Activated T-helper 17 cell treated with anti-CD3 and anti-CD28 coated beads, Interleukin-2, amount 50 U/mL, for 72 hours (primary cell): ENCODE measurements around the gene FAM229A. TPM values are rescaled to one million over a fixed set of nuclear protein-coding genes. Genes with fewer than 3 reads are reported as not detected.
A peak's percentile ranks its signal among the peaks of the same experiment; 100 is the strongest.
"Not testable (repeated sequence)": the region's sequence is repeated elsewhere in the genome, so short reads cannot be mapped to it uniquely, and the experiment has no call there.

ENCODE experiments used
- ATAC-seq: fragments of 150-1000 bp; cut with Tn5 transposase; replicated peaks from 2 replicates; pipeline ENCODE4 v1.10.0; 2021; ENCODE audit warnings: mild to moderate bottlenecking, moderate library complexity
- H3K27ac Mint-ChIP-seq: one replicate; pipeline ENCODE4 v1.8.0; 2022; ENCODE audit warnings: mixed read lengths
- H3K27me3 Mint-ChIP-seq: one replicate; pipeline ENCODE4 v1.8.0; 2022; ENCODE audit warnings: mixed read lengths
- H3K36me3 Mint-ChIP-seq: one replicate; pipeline ENCODE4 v1.8.0; 2022; ENCODE audit warnings: low read depth, mild to moderate bottlenecking, mixed read lengths
- H3K4me1 Mint-ChIP-seq: one replicate; pipeline ENCODE4 v1.8.0; 2022; ENCODE audit warnings: mixed read lengths
- H3K4me3 Mint-ChIP-seq: one replicate; pipeline ENCODE4 v1.8.0; 2022; ENCODE audit warnings: mild to moderate bottlenecking, mixed read lengths
- H3K9me3 Mint-ChIP-seq: one replicate; pipeline ENCODE4 v1.8.0; 2022; ENCODE audit warnings: mixed read lengths
- total RNA-seq, 2 donors: library from RNA; stranded (reverse); gene quantifications; one replicate each; pipeline ENCODE4 v1.2.3, GENCODE V29; 2022

Gene FAM229A
- 10 to 100 TPM in 1 of 2 donors, 1 to 10 TPM in 1; 7.7 to 21.6 TPM for total RNA-seq

DNA sequence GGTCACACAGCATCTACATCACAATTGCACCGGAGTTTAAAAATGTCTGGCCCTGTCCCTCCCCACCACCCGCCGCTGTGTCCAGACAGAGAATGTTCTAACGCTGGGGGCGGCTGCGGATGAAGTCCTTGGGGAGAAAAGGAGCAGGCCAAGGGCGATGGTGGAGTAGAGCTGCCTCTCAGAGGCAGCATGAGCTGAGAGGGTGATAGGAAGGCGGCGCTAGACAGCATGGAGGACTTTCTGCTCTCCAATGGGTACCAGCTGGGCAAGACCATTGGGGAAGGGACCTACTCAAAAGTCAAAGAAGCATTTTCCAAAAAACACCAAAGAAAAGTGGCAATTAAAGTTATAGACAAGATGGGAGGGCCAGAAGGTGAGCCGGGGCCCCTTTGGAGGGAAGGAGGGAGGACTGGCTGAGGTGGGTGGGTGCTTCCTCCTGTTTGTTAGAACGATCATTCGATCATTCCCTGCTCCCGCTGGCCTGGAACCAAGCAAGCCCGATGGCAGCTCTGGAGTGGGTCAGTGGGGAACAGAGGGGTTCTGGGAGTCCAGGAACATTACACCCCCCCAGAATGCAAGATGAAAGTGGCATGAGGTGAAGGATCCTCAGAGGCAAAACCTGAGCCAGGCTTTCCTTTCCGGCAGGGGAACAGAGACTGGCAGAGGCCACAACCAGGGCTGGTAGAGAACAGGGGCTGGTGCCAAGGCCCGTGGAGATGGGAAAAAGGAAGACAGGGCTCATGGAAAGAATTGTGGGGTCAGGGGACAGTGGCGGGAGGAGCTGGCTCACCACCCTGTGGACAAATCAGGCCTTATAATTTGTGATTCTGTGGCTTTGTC lies at the start of gene FAM229A, which contains the start of gene TSSK3:
Gene FAM229A, minus strand, starts transcription at position 12 of the 840 bp plus-strand sequence. CDS start 394 bp downstream, outside the sequence.
Gene TSSK3, plus strand, starts transcription at position 66 of the 840 bp plus-strand sequence. Its CDS starts 163 bp downstream, at position 229.
- no peak within 1 kb of the TSS for H3K27ac Mint-ChIP-seq
- peaks cover 12% of the 10 kb centered on the region for H3K4me1 Mint-ChIP-seq
- peaks cover 4% of the 10 kb centered on the region for H3K27me3 Mint-ChIP-seq
- H3K4me3 Mint-ChIP-seq = no peak within 1 kb of the TSS
- H3K9me3 Mint-ChIP-seq = no peaks in the 10 kb centered on the region
- H3K36me3 Mint-ChIP-seq = peaks cover 51% of the 10 kb centered on the region
- no peak for ATAC-seq

DNA sequence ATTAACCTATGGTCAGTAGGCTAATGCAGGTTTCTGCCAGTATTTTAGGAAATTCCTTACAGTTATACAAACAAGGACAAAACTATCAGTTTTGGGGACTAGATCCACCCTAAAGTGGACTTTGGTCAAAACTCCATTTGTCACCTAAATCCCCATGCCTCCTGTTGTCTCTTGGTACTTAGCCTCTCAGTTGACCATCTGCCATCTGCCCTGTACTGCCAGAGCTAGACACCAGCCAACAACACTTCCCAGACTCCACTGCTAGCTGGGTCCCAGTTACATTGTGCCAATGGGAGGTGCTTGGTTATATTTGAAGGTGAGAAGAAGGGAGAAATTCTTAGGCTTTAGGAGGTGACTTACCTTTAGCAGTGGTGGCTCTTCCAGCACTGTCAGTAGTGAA lies 49.0 kb upstream of the FAM229A start:
- Mint-ChIP-seq H3K4me3 (no peak overlapping the region), H3K27ac (no peak overlapping the region), H3K9me3 (no peaks in the 10 kb centered on the region), H3K4me1 (peaks cover 4% of the 10 kb centered on the region), H3K27me3 (peaks cover 6% of the 10 kb centered on the region), H3K36me3 (no peaks in the 10 kb centered on the region)
- ATAC-seq = no peak

DNA sequence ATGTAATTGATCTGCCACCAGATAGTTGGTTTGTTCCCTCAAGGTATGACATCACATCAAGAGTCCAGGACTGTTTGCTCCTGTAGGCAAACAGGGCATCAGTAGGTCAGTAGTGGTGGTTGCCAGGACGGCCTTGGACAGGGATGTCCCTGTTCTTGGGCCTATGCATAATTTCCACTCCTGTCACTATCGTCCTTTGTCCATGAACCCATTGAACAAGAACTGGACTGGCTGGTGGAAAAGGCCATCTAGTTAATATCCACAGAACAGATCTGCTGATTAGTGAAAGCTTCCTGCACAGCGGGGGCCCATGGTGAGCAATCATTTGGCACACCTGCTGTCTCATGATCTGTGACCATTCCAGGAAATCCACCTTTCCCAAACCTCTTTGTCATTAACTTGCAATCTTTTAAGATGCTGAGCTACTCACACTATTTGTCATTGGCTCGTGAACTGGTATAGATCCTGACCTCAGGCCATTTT lies 44.4 kb upstream of the FAM229A start:
- ATAC-seq = no peak
- H3K9me3 Mint-ChIP-seq = no peaks in the 10 kb centered on the region
- no peaks in the 10 kb centered on the region for H3K4me1 Mint-ChIP-seq
- no peak overlapping the region for H3K27ac Mint-ChIP-seq
- no peaks in the 10 kb centered on the region for H3K36me3 Mint-ChIP-seq
- no peak overlapping the region for H3K4me3 Mint-ChIP-seq
- no peaks in the 10 kb centered on the region for H3K27me3 Mint-ChIP-seq

DNA sequence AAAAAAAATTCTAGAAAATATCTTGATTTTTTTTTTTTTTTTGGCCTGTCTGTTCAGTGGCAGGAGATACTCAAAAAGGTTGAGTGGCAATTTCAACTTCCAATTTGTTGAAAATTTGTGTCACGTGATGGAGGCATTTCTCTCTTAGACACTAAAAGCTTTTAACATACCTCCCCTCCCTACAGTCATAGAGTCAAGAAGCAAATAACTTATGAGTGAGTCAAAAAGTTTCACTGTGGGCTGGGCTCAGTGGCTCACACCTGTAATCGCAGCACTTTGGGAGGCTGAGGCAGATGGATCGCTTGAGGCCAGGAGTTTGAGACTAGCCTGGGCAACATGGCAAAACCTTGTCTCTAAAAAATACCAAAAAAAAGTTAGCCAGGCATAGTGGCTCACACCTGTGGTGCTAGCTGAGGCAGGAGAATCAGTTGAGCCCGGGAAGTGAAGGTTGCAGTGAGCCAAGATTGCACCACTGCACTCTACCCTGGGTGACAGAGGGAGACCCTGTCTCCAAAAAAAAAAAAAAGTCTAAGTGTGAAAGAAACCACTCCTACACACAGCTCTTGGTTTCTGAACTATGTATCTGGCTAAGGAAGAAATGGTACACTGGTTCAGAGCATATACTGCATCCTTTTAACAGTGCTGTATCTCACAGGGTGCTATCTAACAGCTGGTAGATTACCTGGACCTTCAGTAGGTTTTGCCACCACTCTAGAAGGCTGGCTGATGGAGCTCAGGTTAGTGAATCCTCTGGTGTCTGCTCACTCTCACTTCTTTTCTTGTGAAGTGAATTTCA lies 43.6 kb upstream of the FAM229A start:
- H3K9me3 Mint-ChIP-seq = no peaks in the 10 kb centered on the region
- no peak overlapping the region for H3K4me3 Mint-ChIP-seq
- H3K27me3 Mint-ChIP-seq = no peaks in the 10 kb centered on the region
- no peaks in the 10 kb centered on the region for H3K36me3 Mint-ChIP-seq
- H3K4me1 Mint-ChIP-seq = no peaks in the 10 kb centered on the region
- peak; percentile 19 for ATAC-seq
- H3K27ac Mint-ChIP-seq = no peak overlapping the region

GRCh38 chr1:32404946-32405345 lies 42.7 kb upstream of the FAM229A start:
- Mint-ChIP-seq H3K4me3 (no peak overlapping the region), H3K4me1 (no peaks in the 10 kb centered on the region), H3K27ac (no peak overlapping the region), H3K27me3 (no peaks in the 10 kb centered on the region), H3K9me3 (no peaks in the 10 kb centered on the region), H3K36me3 (no peaks in the 10 kb centered on the region)
- no peak for ATAC-seq

DNA sequence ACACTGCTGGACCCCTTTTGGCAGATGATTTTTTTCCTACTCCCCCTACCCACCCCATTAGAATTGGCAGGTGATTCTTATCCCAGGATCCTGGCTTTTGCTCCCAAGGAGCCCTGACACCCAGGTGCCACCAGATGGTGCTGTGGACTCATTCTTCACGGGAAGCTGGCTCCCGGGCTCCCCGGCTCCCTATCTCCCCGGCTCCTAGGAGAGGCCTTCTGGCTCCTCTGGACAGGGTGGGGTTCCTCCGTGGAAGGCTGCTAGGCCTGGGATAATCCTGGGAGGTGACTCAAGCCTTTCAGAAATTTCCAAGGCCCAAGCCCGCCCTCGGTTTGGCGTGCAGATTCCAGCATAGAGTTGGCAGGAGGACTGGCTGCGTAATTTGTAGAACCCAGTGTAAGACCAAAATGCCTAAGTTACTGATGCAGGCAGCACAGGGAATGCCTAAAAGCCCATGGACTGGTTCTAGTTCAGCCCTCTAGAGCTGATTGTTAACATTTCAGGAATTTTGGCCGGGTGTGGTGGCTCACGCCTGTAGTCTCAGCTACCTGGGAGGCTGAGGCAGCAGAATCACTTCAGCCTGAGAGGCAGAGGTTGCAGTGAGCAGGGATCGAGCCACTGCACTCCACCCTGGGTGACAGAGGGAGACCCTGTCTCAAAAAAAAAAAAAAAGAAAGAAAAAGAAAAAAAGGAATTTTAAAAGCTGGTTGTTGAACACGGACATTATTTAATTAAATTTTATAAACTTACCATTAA lies 38.8 kb upstream of the FAM229A start:
- H3K27ac Mint-ChIP-seq = no peak overlapping the region
- ATAC-seq = peak; percentile 87
- H3K4me3 Mint-ChIP-seq = no peak overlapping the region
- no peaks in the 10 kb centered on the region for H3K9me3 Mint-ChIP-seq
- no peaks in the 10 kb centered on the region for H3K4me1 Mint-ChIP-seq
- H3K27me3 Mint-ChIP-seq = no peaks in the 10 kb centered on the region
- no peaks in the 10 kb centered on the region for H3K36me3 Mint-ChIP-seq

GRCh38 chr1:32399843-32400242 lies 37.6 kb upstream of the FAM229A start:
- H3K4me1 Mint-ChIP-seq = peaks cover 5% of the 10 kb centered on the region
- H3K36me3 Mint-ChIP-seq = no peaks in the 10 kb centered on the region
- H3K9me3 Mint-ChIP-seq = no peaks in the 10 kb centered on the region
- H3K4me3 Mint-ChIP-seq = no peak overlapping the region
- H3K27me3 Mint-ChIP-seq = no peaks in the 10 kb centered on the region
- H3K27ac Mint-ChIP-seq = no peak overlapping the region
- ATAC-seq = no peak

GRCh38 chr1:32398401-32398800 lies 36.1 kb upstream of the FAM229A start:
- H3K4me3 Mint-ChIP-seq = no peak overlapping the region
- H3K27ac Mint-ChIP-seq = no peak overlapping the region
- no peak for ATAC-seq
- H3K27me3 Mint-ChIP-seq = no peaks in the 10 kb centered on the region
- H3K36me3 Mint-ChIP-seq = peaks cover 8% of the 10 kb centered on the region
- H3K9me3 Mint-ChIP-seq = no peaks in the 10 kb centered on the region
- peaks cover 8% of the 10 kb centered on the region for H3K4me1 Mint-ChIP-seq

- not testable (repeated sequence) for ATAC-seq, H3K4me3 Mint-ChIP-seq, H3K27ac Mint-ChIP-seq, H3K27me3 Mint-ChIP-seq, H3K9me3 Mint-ChIP-seq
- Mint-ChIP-seq H3K4me1 (peaks cover 13% of the 10 kb centered on the region), H3K36me3 (peaks cover 12% of the 10 kb centered on the region)
These were observed 34.2 kb upstream of the FAM229A start for GRCh38 chr1:32396524-32396923.

DNA sequence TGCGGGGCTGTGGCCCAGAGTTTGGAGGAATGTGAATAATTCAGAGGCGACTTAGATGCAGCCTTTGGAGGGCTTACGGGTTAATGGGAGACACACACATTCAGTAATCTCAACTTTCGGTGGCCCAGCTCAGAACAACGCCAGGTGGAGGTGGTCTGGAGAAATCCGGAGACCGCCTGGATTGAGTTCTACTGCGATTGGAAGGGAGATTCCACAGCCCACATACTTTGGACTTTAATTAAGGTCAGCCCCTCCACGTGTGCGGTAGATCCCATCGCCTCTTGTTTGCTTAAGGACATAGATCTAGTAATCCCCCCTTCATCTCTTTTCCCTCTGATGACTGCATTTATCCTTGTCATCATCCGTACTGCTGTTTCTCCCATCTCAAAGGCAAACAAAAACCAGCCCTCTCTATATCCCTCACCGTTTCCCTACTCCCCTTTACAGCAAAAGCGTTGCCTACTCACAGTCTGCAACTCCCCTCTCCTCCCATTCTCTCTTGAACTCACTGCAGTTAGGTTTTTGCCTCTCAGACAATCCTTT lies 32.7 kb upstream of the FAM229A start:
- no peak for ATAC-seq
- H3K4me1 Mint-ChIP-seq = peaks cover 13% of the 10 kb centered on the region
- no peaks in the 10 kb centered on the region for H3K9me3 Mint-ChIP-seq
- H3K27ac Mint-ChIP-seq = peak overlapping the region; percentile 94
- no peaks in the 10 kb centered on the region for H3K27me3 Mint-ChIP-seq
- peaks cover 12% of the 10 kb centered on the region for H3K36me3 Mint-ChIP-seq
- peak overlapping the region; percentile 91 for H3K4me3 Mint-ChIP-seq

GRCh38 chr1:32394141-32394889 lies 32.0 kb upstream of the FAM229A start, which contains the start of gene BSDC1:
TSS of gene BSDC1 (minus strand) at chr1:32394441. CDS start at chr1:32394414, 27 bp downstream.
- H3K27me3 Mint-ChIP-seq = no peaks in the 10 kb centered on the region

GRCh38 chr1:32393832-32394140 lies 31.5 kb upstream of the FAM229A start:
- Mint-ChIP-seq H3K27ac (peak overlapping the region; percentile 94), H3K4me1 (peaks cover 13% of the 10 kb centered on the region), H3K9me3 (no peaks in the 10 kb centered on the region), H3K27me3 (no peaks in the 10 kb centered on the region), H3K4me3 (peak overlapping the region; percentile 91), H3K36me3 (peaks cover 12% of the 10 kb centered on the region)
- peak; percentile 25 for ATAC-seq

More at GRCh38 chr1:32394141-32394889, 32.0 kb upstream of the FAM229A start, which contains the start of gene BSDC1:
- Mint-ChIP-seq H3K4me1 (peaks cover 13% of the 10 kb centered on the region), H3K27ac (peak within 1 kb of the TSS; percentile 94), H3K36me3 (peaks cover 12% of the 10 kb centered on the region), H3K9me3 (no peaks in the 10 kb centered on the region), H3K4me3 (peak within 1 kb of the TSS; percentile 91)
- peak; percentile 98 for ATAC-seq

GRCh38 chr1:32393136-32393535 lies 30.9 kb upstream of the FAM229A start:
- Mint-ChIP-seq H3K27ac (peak overlapping the region; percentile 94), H3K4me1 (peaks cover 13% of the 10 kb centered on the region), H3K36me3 (peaks cover 12% of the 10 kb centered on the region), H3K9me3 (no peaks in the 10 kb centered on the region), H3K4me3 (peak overlapping the region; percentile 91), H3K27me3 (no peaks in the 10 kb centered on the region)
- no peak for ATAC-seq
